Keratinocyte (primary cell): Measurements from ENCODE around the gene SLC9A3. TPM values are rescaled to one million over a fixed set of nuclear protein-coding genes. Genes with fewer than 3 reads are reported as not detected.

Experiments used
- DNase-seq: peaks from one replicate; pipeline ENCODE4 v3.0.0-alpha.2; 2011; ENCODE audit warnings: low read depth, missing footprints, low spot score
- FAIRE-seq: peaks from 2 replicates; lab custom pipeline; 2011; peaks lifted over from hg19 to GRCh38; lab: Jason Lieb, UNC
- H2AFZ ChIP-seq: 2 replicates; pipeline ENCODE4 v1.6.0; 2012; ENCODE audit warnings: low read length, control low read depth, inconsistent platforms; ENCODE audit not compliant: control insufficient read depth
- H3K27ac ChIP-seq: 2 replicates; pipeline ENCODE4 v1.5.1; 2011; ENCODE audit warnings: low read length; ENCODE audit not compliant: control insufficient read depth, insufficient read depth
- H3K27me3 ChIP-seq: 3 replicates; pipeline ENCODE4 v1.6.0; 2011; ENCODE audit warnings: low read length; ENCODE audit not compliant: control insufficient read depth, insufficient read depth; ENCODE audit errors: extremely low read depth
- H3K36me3 ChIP-seq, 2 experiments: 2 replicates in 1 of 2; 3 replicates in 1 of 2; pipeline ENCODE4 v1.5.1; 2011; ENCODE audit warnings: low read length in 2 of 2, mild to moderate bottlenecking in 1 of 2; ENCODE audit not compliant: control insufficient read depth in 2 of 2, insufficient read depth in 2 of 2; ENCODE audit errors: extremely low read depth in 1 of 2
- H3K4me1 ChIP-seq: 3 replicates; pipeline ENCODE4 v1.5.1; 2011; ENCODE audit warnings: low read length; ENCODE audit not compliant: control insufficient read depth, insufficient read depth; ENCODE audit errors: extremely low read depth
- H3K4me2 ChIP-seq: 3 replicates; pipeline ENCODE4 v1.6.0; 2011; ENCODE audit warnings: low read depth, low read length; ENCODE audit not compliant: control insufficient read depth, insufficient read depth; ENCODE audit errors: extremely low read depth
- H3K4me3 ChIP-seq, 3 experiments: fragments of 200-600 bp in 1 of 3; sonication (generic) in 1 of 3; 2 replicates in 2 of 3; 3 replicates in 1 of 3; pipeline ENCODE4 v1.5.1; 2011 to 2016; ENCODE audit warnings: low read length in 3 of 3, mild to moderate bottlenecking in 3 of 3, control low read depth in 2 of 3, inconsistent platforms in 1 of 3, low read depth in 1 of 3, mixed read lengths in 1 of 3, mixed run types in 1 of 3, moderate library complexity in 1 of 3; ENCODE audit not compliant: control insufficient read depth in 2 of 3, insufficient read depth in 2 of 3; ENCODE audit errors: extremely low read depth in 1 of 3
- H3K79me2 ChIP-seq: 2 replicates; pipeline ENCODE4 v1.6.0; 2012; ENCODE audit warnings: low read length; ENCODE audit not compliant: control insufficient read depth, insufficient read depth
- H3K9ac ChIP-seq: 3 replicates; pipeline ENCODE4 v1.6.0; 2011; ENCODE audit warnings: low read length; ENCODE audit not compliant: control insufficient read depth, insufficient read depth; ENCODE audit errors: extremely low read depth
- H3K9me1 ChIP-seq: 3 replicates; pipeline ENCODE4 v1.6.0; 2011; ENCODE audit warnings: low read length; ENCODE audit not compliant: control insufficient read depth, insufficient read depth; ENCODE audit errors: extremely low read depth
- H3K9me3 ChIP-seq: 2 replicates; pipeline ENCODE4 v1.5.1; 2012; ENCODE audit warnings: low read depth, low read length; ENCODE audit not compliant: control insufficient read depth
- H4K20me1 ChIP-seq: 3 replicates; pipeline ENCODE4 v1.6.0; 2011; ENCODE audit warnings: low read length; ENCODE audit not compliant: control insufficient read depth, insufficient read depth; ENCODE audit errors: extremely low read depth
- EZH2 ChIP-seq: IDR thresholded peaks from one replicate; pipeline ENCODE4 v1.6.1; 2012; ENCODE audit warnings: inconsistent platforms, mild to moderate bottlenecking, low read length, moderate library complexity
- dilution Hi-C: fragments of 300-500 bp; cut with MboI; formaldehyde crosslinking; loops from one replicate; pipeline ENCODE4 v1.7.0; 2020; ENCODE audit warnings: low sequenced_read_pairs; ENCODE audit not compliant: extremely low pct_ligation_motif_present
- polyA plus RNA-seq, 5 experiments: library from polyadenylated mRNA; depleted of rRNA in 3 of 5; stranded (reverse) in 3 of 5; stranded (forward) in 1 of 5; unstranded in 1 of 5; fragments of >200 nt; gene quantifications; 1 replicate in 1 of 5; 2 replicates in 3 of 5; 3 replicates in 1 of 5; pipeline versions ENCODE4 v1.2.1 to v1.2.3, GENCODE V29; 2011 to 2012; ENCODE audit warnings: missing spikeins in 2 of 5, low read depth in 1 of 5, low replicate concordance in 1 of 5
- TF ChIP-seq, protein P1 (sequence below), 3 experiments: IDR thresholded peaks in 1 of 3; conservative IDR thresholded peaks in 1 of 3; optimal IDR thresholded peaks in 1 of 3; 2 replicates in 2 of 3; 3 replicates in 1 of 3; pipeline versions ENCODE3 to v1.5.1; 2011; ENCODE audit warnings: low read length in 3 of 3, mild to moderate bottlenecking in 3 of 3, moderate library complexity in 2 of 3, control low read depth in 1 of 3, inconsistent platforms in 1 of 3; ENCODE audit not compliant: insufficient read depth in 2 of 3; ENCODE audit errors: extremely low read depth in 1 of 3

The SLC9A3 gene
- polyA plus RNA-seq, 1 donor (not counting 4 experiments of a cell fraction or from before 2014, with no cell fraction given): 0.55 TPM

DNA sequence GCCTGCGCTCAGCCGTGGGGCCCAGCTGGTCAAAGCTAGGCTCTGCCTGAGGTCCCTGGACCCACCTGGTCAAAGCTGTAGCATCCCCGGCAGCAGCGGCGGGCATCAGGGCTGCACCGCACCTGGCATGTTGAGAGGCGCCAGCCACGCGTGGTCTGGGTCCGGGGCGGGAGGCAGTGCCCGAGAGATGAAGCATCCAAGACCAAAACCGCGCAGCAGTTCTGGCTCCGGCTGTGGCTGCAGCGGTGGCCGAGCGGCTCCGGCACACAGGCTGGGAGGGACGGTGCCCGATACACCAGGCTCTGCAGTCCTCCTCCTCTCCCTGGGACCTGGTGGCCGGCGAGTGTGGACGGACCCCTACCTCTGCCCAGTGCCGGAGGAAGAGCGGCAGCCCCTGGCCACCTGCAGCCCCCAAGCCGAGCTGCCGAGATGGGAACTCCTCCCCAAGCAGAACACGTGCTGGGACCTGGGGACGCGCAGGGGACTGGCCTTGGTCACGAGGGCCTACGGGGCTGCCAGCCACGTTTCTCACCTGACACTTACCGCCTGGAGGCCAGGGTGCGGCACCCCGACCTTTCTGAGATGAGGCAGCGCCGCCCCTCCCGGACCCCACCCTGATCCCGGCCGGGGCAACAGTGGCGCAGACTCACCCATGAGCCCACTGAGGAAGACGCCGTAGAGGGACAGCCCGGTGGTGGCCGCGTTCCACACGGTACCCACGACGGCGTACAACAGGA is 33.0 kb downstream of the SLC9A3 start:
- H3K9me1 ChIP-seq: no peaks in the 10 kb centered on the region
- H3K4me1 ChIP-seq: no peaks in the 10 kb centered on the region
- H3K79me2 ChIP-seq: no peaks in the 10 kb centered on the region
- H4K20me1 ChIP-seq: no peaks in the 10 kb centered on the region
- TF ChIP-seq, protein P1, sequence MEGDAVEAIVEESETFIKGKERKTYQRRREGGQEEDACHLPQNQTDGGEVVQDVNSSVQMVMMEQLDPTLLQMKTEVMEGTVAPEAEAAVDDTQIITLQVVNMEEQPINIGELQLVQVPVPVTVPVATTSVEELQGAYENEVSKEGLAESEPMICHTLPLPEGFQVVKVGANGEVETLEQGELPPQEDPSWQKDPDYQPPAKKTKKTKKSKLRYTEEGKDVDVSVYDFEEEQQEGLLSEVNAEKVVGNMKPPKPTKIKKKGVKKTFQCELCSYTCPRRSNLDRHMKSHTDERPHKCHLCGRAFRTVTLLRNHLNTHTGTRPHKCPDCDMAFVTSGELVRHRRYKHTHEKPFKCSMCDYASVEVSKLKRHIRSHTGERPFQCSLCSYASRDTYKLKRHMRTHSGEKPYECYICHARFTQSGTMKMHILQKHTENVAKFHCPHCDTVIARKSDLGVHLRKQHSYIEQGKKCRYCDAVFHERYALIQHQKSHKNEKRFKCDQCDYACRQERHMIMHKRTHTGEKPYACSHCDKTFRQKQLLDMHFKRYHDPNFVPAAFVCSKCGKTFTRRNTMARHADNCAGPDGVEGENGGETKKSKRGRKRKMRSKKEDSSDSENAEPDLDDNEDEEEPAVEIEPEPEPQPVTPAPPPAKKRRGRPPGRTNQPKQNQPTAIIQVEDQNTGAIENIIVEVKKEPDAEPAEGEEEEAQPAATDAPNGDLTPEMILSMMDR (optimal IDR thresholded peaks at IDR 0.05 in 1 of 3, IDR thresholded peaks at IDR 0.05 in 1 of 3, conservative IDR thresholded peaks at IDR 0.05 in 1 of 3; ENCODE audit: extremely low read depth in 1 of 3, insufficient read depth in 2 of 3, low read length in 3 of 3): no peak
- no peak for TF ChIP-seq EZH2
- no peaks in the 10 kb centered on the region for H3K36me3 ChIP-seq
- H2AFZ ChIP-seq: no peak overlapping the region
- peaks cover 12% of the 10 kb centered on the region for H3K27me3 ChIP-seq
- dilution Hi-C loops: no loop called here
- H3K9ac ChIP-seq: no peak overlapping the region
- no peak overlapping the region for H3K4me3 ChIP-seq
- H3K9me3 ChIP-seq: no peaks in the 10 kb centered on the region
- DNase-seq: no peak
- H3K27ac ChIP-seq: no peak overlapping the region
- no peak for FAIRE-seq
- H3K4me2 ChIP-seq: no peak overlapping the region

DNA sequence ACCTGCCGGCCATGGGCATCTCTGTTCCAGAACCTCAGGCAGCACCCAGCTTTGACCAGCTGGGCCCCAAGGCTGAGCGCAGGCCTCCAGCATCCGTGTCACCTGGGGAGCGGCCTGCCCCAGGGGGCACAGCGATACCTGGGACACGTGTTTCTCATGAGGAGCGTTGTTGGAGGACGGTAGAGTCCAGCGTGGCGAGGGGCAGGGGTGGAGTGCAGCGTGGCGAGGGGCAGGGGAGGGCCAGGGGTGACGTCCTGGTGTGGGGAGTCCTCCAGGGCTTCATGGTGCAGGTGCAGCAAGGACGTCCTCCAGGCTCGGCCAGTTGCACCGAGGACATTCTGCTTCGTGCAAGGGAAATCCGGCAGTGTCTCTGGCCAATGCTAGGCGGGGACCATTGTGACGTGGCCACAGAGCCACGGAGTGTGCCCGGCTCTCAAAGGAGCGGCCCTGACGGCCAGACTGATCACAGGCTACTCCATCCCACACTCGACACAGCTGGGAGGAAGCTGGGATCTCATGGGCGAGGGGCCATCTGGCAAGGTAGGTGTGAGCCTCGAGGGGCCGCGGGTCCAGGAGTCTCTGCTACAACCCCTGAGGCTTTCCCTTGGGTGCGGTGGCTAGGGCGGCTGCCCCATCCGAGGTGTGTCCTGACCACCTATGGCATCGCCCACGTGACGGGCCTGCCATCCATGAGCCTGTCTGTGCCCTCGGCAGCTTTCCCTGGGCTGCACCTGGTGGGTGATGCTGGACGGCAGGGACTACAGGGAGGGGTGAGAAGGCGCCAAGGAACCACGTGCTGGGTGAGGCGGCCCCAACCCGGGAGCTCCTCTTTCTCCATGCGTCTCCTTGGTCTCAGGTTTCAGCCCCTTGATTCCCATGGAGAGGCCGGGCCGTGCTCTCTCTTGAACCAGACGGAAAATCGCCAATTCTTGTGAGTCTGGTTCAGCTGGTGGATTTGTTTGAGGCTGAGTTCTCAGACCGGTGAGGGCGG is 33.8 kb downstream of the SLC9A3 start:
- dilution Hi-C loops: no loop called here
- H3K79me2 ChIP-seq: no peaks in the 10 kb centered on the region
- H3K4me3 ChIP-seq: no peak overlapping the region
- H3K27me3 ChIP-seq: peaks cover 12% of the 10 kb centered on the region
- FAIRE-seq: no peak
- TF ChIP-seq, protein P1 (optimal IDR thresholded peaks at IDR 0.05 in 1 of 3, IDR thresholded peaks at IDR 0.05 in 1 of 3, conservative IDR thresholded peaks at IDR 0.05 in 1 of 3; ENCODE audit: extremely low read depth in 1 of 3, insufficient read depth in 2 of 3, low read length in 3 of 3): no peak
- no peak for TF ChIP-seq EZH2
- no peak overlapping the region for H3K9ac ChIP-seq
- no peaks in the 10 kb centered on the region for H4K20me1 ChIP-seq
- no peaks in the 10 kb centered on the region for H3K9me3 ChIP-seq
- H3K27ac ChIP-seq: no peak overlapping the region
- H2AFZ ChIP-seq: no peak overlapping the region
- H3K4me2 ChIP-seq: no peak overlapping the region
- no peaks in the 10 kb centered on the region for H3K36me3 ChIP-seq
- no peak for DNase-seq
- no peaks in the 10 kb centered on the region for H3K4me1 ChIP-seq
- H3K9me1 ChIP-seq: no peaks in the 10 kb centered on the region
